ENCODE results near the gene FOSL1. TPM values are rescaled to one million over a fixed set of nuclear protein-coding genes. Genes with fewer than 3 reads are reported as not detected.

The FOSL1 gene
- total and polyA plus RNA-seq, 2 donors (not counting 3 experiments of a cell fraction or from before 2014, with no cell fraction given) = 18.1 to 53.8 TPM

- dilution Hi-C loops (cut with MboI; ENCODE audit: extremely low pct_ligation_motif_present, low sequenced_read_pairs) = no loop called here
- BruUV-seq (replicated peaks) = no TSS peak
These were observed 42.1 kb downstream of the FOSL1 start, which contains the start of gene CFL1 for GRCh38 chr11:65857853-65858680. Gene CFL1 (minus strand): TSS chr11:65858180. CDS start chr11:65858099, 81 bp downstream.

GRCh38 chr11:65857500-65857852 is 42.7 kb downstream of the FOSL1 start:
- BruUV-seq (replicated peaks) = no TSS peak
- DNase-seq (ENCODE audit: low read depth, low spot score) = no peak
- dilution Hi-C loops (cut with MboI; ENCODE audit: extremely low pct_ligation_motif_present, low sequenced_read_pairs) = no loop called here
- FAIRE-seq = no peak
- H3K27me3 ChIP-seq (ENCODE audit: control insufficient read depth in 2 of 2, insufficient read depth in 2 of 2, low read length in 2 of 2) = no peaks in the 10 kb centered on the region
- peaks cover 67% of the 10 kb centered on the region for H3K79me2 ChIP-seq (ENCODE audit: control insufficient read depth, insufficient read depth, low read length)
- ChIA-PET CTCF (interaction anchor here (0.8 to 4.8 kb wide), 4 partner anchors 14 to 88 kb away, joined by 3 to 73 read pairs (median 27); partner anchors contain the start of gene EFEMP2), POLR2A (interaction anchor here (1.0 to 5.4 kb wide), 4 partner anchors 14 to 36 kb away, joined by 4 to 67 read pairs (median 11); partner anchors contain the start of genes CCDC85B and FIBP)
- H3K4me1 ChIP-seq (ENCODE audit: control insufficient read depth, extremely low read depth, insufficient read depth, low read length) = peaks cover 39% of the 10 kb centered on the region
- no peak for TF ChIP-seq CTCF (IDR thresholded peaks at IDR 0.05; ENCODE audit: extremely low read depth in 1 of 2, insufficient read depth in 1 of 2, low read depth in 1 of 2, low read length in 2 of 2)
- no peak for TF ChIP-seq MAX (IDR thresholded peaks at IDR 0.05; ENCODE audit: insufficient read depth, insufficient read length)
- TF ChIP-seq GATA2 (IDR thresholded peaks at IDR 0.05; ENCODE audit: insufficient read depth, insufficient read length, low read depth, low read length) = no peak
- TF ChIP-seq MYC (IDR thresholded peaks at IDR 0.05; ENCODE audit: low read depth, low read length) = no peak
- TF ChIP-seq POLR2A (IDR thresholded peaks at IDR 0.05; ENCODE audit: low read depth, low read length) = no peak
- no peaks in the 10 kb centered on the region for H3K9me3 ChIP-seq (replicated peaks; ENCODE audit: control insufficient read depth, insufficient read depth, low read length)
- H3K9me1 ChIP-seq (replicated peaks; ENCODE audit: control insufficient read depth, extremely low read depth, insufficient read depth, low read length) = no peaks in the 10 kb centered on the region
- peak overlapping the region; percentile 48 for H3K27ac ChIP-seq (ENCODE audit: insufficient read depth, low read depth, low read length)
- H4K20me1 ChIP-seq (replicated peaks; ENCODE audit: control insufficient read depth, extremely low read depth, insufficient read depth, low read length) = peaks cover 9% of the 10 kb centered on the region
- no peak overlapping the region for H2AFZ ChIP-seq (ENCODE audit: low read depth, low read length)
- peak overlapping the region; percentile 27 to 85 (median 85) for H3K4me3 ChIP-seq (replicated peaks in 1 of 3; ENCODE audit: insufficient read depth in 1 of 3, low read depth in 1 of 3, low read length in 3 of 3)
- intact Hi-C loops (cut with micrococcal nuclease) = no loop called here
- H3K4me2 ChIP-seq (ENCODE audit: insufficient read depth, low read length) = peak overlapping the region; percentile 90
- peak overlapping the region; percentile 83 for H3K9ac ChIP-seq (replicated peaks; ENCODE audit: extremely low read depth, insufficient read depth, low read length)
- peaks cover 36% of the 10 kb centered on the region in 2 experiments for H3K36me3 ChIP-seq (ENCODE audit: control insufficient read depth in 2 of 2, extremely low read depth in 1 of 2, insufficient read depth in 2 of 2, low read length in 2 of 2)

More at GRCh38 chr11:65857853-65858680, 42.1 kb downstream of the FOSL1 start, which contains the start of gene CFL1:
- peaks cover 9% of the 10 kb centered on the region for H4K20me1 ChIP-seq (replicated peaks; ENCODE audit: control insufficient read depth, extremely low read depth, insufficient read depth, low read length)
- FAIRE-seq = peak; percentile 97
- peak within 1 kb of the TSS; percentile 52 for H2AFZ ChIP-seq (ENCODE audit: low read depth, low read length)
- no peaks in the 10 kb centered on the region for H3K9me1 ChIP-seq (replicated peaks; ENCODE audit: control insufficient read depth, extremely low read depth, insufficient read depth, low read length)
- peak within 1 kb of the TSS; percentile 27 to 85 (median 85) for H3K4me3 ChIP-seq (replicated peaks in 1 of 3; ENCODE audit: insufficient read depth in 1 of 3, low read depth in 1 of 3, low read length in 3 of 3)
- TF ChIP-seq POLR2A (IDR thresholded peaks at IDR 0.05; ENCODE audit: low read depth, low read length) (peak; percentile 99), GATA2 (IDR thresholded peaks at IDR 0.05; ENCODE audit: insufficient read depth, insufficient read length, low read depth, low read length) (no peak), MAX (IDR thresholded peaks at IDR 0.05; ENCODE audit: insufficient read depth, insufficient read length) (no peak), MYC (IDR thresholded peaks at IDR 0.05; ENCODE audit: low read depth, low read length) (no peak), POLR2AphosphoS5 (IDR thresholded peaks at IDR 0.05; ENCODE audit: insufficient read depth, low read depth, low read length) (peak; percentile 100), FOS (IDR thresholded peaks at IDR 0.05; ENCODE audit: borderline replicate concordance, insufficient read depth, low read length) (no peak)
- intact Hi-C loops (cut with micrococcal nuclease) = loop anchor here (1.0 to 2.0 kb wide), 3 partner anchors 78 to 205 kb away; partner anchors contain the start of genes AP5B1, BANF1 and EIF1AD
- CTCF ChIA-PET = interaction anchor here (0.9 to 4.8 kb wide), 6 partner anchors 13 to 78 kb away, joined by 3 to 73 read pairs (median 9); partner anchors contain the start of genes AP5B1, CCDC85B, EFEMP2 and FIBP
- peak; percentile 98 for DNase-seq (ENCODE audit: low read depth, low spot score)
- peaks cover 35 to 38% of the 10 kb centered on the region in 2 experiments for H3K36me3 ChIP-seq (ENCODE audit: control insufficient read depth in 2 of 2, extremely low read depth in 1 of 2, insufficient read depth in 2 of 2, low read length in 2 of 2)
- no peaks in the 10 kb centered on the region for H3K27me3 ChIP-seq (ENCODE audit: control insufficient read depth in 2 of 2, insufficient read depth in 2 of 2, low read length in 2 of 2)
- peaks cover 41% of the 10 kb centered on the region for H3K4me1 ChIP-seq (ENCODE audit: control insufficient read depth, extremely low read depth, insufficient read depth, low read length)
- peaks cover 73% of the 10 kb centered on the region for H3K79me2 ChIP-seq (ENCODE audit: control insufficient read depth, insufficient read depth, low read length)
- no peaks in the 10 kb centered on the region for H3K9me3 ChIP-seq (replicated peaks; ENCODE audit: control insufficient read depth, insufficient read depth, low read length)
- peak within 1 kb of the TSS; percentile 83 for H3K9ac ChIP-seq (replicated peaks; ENCODE audit: extremely low read depth, insufficient read depth, low read length)
- peak within 1 kb of the TSS; percentile 90 for H3K4me2 ChIP-seq (ENCODE audit: insufficient read depth, low read length)
- H3K27ac ChIP-seq (ENCODE audit: insufficient read depth, low read depth, low read length) = peak within 1 kb of the TSS; percentile 77
- POLR2A ChIA-PET = interaction anchor here (0.6 to 5.4 kb wide), 7 partner anchors 9 to 205 kb away, joined by 3 to 67 read pairs (median 5); partner anchors contain the start of genes CCDC85B and FIBP

Data from endothelial cell of umbilical vein (primary cell).